HEK293 (cell line): ENCODE measurements around the gene PITPNM3.

Source experiments
- CTCF ChIA-PET: fragments of 350-600 bp; formaldehyde crosslinking; extraction: SDS; loops from one replicate; lab custom pipeline; 2021; ENCODE audit warnings: antibody characterized with exemption; lab: Yijun Ruan, JAX
- POLR2A ChIA-PET: fragments of 300-600 bp; formaldehyde crosslinking; extraction: SDS; loops from one replicate; lab custom pipeline; 2020; ENCODE audit warnings: antibody characterized with exemption, inconsistent platforms; lab: Yijun Ruan, JAX
- H3K27ac ChIP-seq: fragments of 200-500 bp; sonication (Bioruptor generic); 2 replicates; pipeline ENCODE4 v1.5.1; 2014; ENCODE audit warnings: low read depth, low read length, control low read depth, inconsistent platforms; ENCODE audit errors: extremely low read depth
- H3K36me3 ChIP-seq, 2 experiments: fragments of 200-500 bp in 1 of 2; sonication (Bioruptor generic) in 1 of 2; 1 replicate in 1 of 2; 2 replicates in 1 of 2; pipeline ENCODE4 v1.5.1; 2014 to 2017; ENCODE audit warnings: inconsistent platforms in 2 of 2, low read length in 2 of 2; ENCODE audit not compliant: control insufficient read depth in 2 of 2, insufficient read depth in 1 of 2
- H3K4me1 ChIP-seq: fragments of 200-500 bp; sonication (Bioruptor generic); 2 replicates; pipeline ENCODE4 v1.5.1; 2014; ENCODE audit warnings: mild to moderate bottlenecking, low read length, inconsistent platforms; ENCODE audit not compliant: control insufficient read depth, insufficient read depth
- H3K4me3 ChIP-seq: 2 replicates; pipeline ENCODE4 v1.5.1; 2011; ENCODE audit warnings: low read depth, mild to moderate bottlenecking, control low read depth, low read length, moderate library complexity
- H3K9me3 ChIP-seq: fragments of 200-500 bp; sonication (Bioruptor generic); 2 replicates; pipeline ENCODE4 v1.5.1; 2014; ENCODE audit warnings: low read depth, low read length, inconsistent platforms; ENCODE audit not compliant: control insufficient read depth, insufficient read depth
- GLI2 ChIP-seq: fragments of 450-650 bp; formaldehyde crosslinking; IDR thresholded peaks from 2 replicates; pipeline ENCODE4; 2017; ENCODE audit warnings: missing biosample characterization, missing genetic modification characterization, low read depth, borderline replicate concordance
- GLI4 ChIP-seq: fragments of 450-650 bp; formaldehyde crosslinking; IDR thresholded peaks from 2 replicates; pipeline ENCODE4 v1.5.1; 2016; ENCODE audit warnings: missing biosample characterization, missing genetic modification characterization
- GLIS1 ChIP-seq: fragments of 450-650 bp; formaldehyde crosslinking; IDR thresholded peaks from 2 replicates; pipeline ENCODE4 v1.5.1; 2016; ENCODE audit warnings: missing biosample characterization, missing genetic modification characterization
- GLIS2 ChIP-seq: fragments of 450-650 bp; formaldehyde crosslinking; IDR thresholded peaks from 2 replicates; pipeline ENCODE4 v1.5.1; 2016; ENCODE audit warnings: missing biosample characterization, missing genetic modification characterization
- KLF1 ChIP-seq: fragments of 450-650 bp; formaldehyde crosslinking; IDR thresholded peaks from 2 replicates; pipeline ENCODE4 v1.5.1; 2016; ENCODE audit warnings: missing biosample characterization, missing genetic modification characterization
- KLF17 ChIP-seq: fragments of 450-650 bp; formaldehyde crosslinking; IDR thresholded peaks from 2 replicates; pipeline ENCODE4 v1.5.1; 2016; ENCODE audit warnings: missing biosample characterization, missing genetic modification characterization
- SP2 ChIP-seq: fragments of 450-650 bp; formaldehyde crosslinking; IDR thresholded peaks from 2 replicates; pipeline ENCODE4 v1.5.1; 2016; ENCODE audit warnings: missing biosample characterization, missing genetic modification characterization
- SP3 ChIP-seq: fragments of 450-650 bp; formaldehyde crosslinking; IDR thresholded peaks from 2 replicates; pipeline ENCODE4 v1.5.1; 2016; ENCODE audit warnings: missing biosample characterization, missing genetic modification characterization
- ZBTB17 ChIP-seq: fragments of 450-650 bp; formaldehyde crosslinking; IDR thresholded peaks from 2 replicates; pipeline ENCODE4 v1.5.1; 2016; ENCODE audit warnings: missing biosample characterization, missing genetic modification characterization
- ZBTB20 ChIP-seq: fragments of 450-650 bp; formaldehyde crosslinking; IDR thresholded peaks from 2 replicates; pipeline ENCODE4 v1.5.1; 2016; ENCODE audit warnings: missing biosample characterization, missing genetic modification characterization
- ZBTB26 ChIP-seq: fragments of 450-650 bp; formaldehyde crosslinking; optimal IDR thresholded peaks from 2 replicates; pipeline ENCODE3; 2016; ENCODE audit warnings: missing biosample characterization, mild to moderate bottlenecking, missing genetic modification characterization
- ZBTB6 ChIP-seq: fragments of 450-650 bp; formaldehyde crosslinking; IDR thresholded peaks from 2 replicates; pipeline ENCODE4 v1.5.1; 2017; ENCODE audit warnings: missing biosample characterization, missing genetic modification characterization
- ZBTB7A ChIP-seq: fragments of 450-650 bp; formaldehyde crosslinking; IDR thresholded peaks from 2 replicates; pipeline ENCODE4 v1.5.1; 2016; ENCODE audit warnings: low read depth, missing biosample characterization, missing genetic modification characterization
- ZFP69B ChIP-seq: fragments of 450-650 bp; formaldehyde crosslinking; IDR thresholded peaks from 2 replicates; pipeline ENCODE4 v1.5.1; 2016; ENCODE audit warnings: missing biosample characterization, missing genetic modification characterization
- ZNF157 ChIP-seq: fragments of 450-650 bp; formaldehyde crosslinking; IDR thresholded peaks from 2 replicates; pipeline ENCODE4 v1.5.1; 2016; ENCODE audit warnings: missing biosample characterization, missing genetic modification characterization
- ZNF18 ChIP-seq: fragments of 450-650 bp; formaldehyde crosslinking; IDR thresholded peaks from 2 replicates; pipeline ENCODE4 v1.5.1; 2016; ENCODE audit warnings: missing biosample characterization, missing genetic modification characterization
- ZNF211 ChIP-seq: fragments of 450-650 bp; formaldehyde crosslinking; IDR thresholded peaks from 2 replicates; pipeline ENCODE4 v1.5.1; 2016; ENCODE audit warnings: low read depth, missing biosample characterization, missing genetic modification characterization
- ZNF335 ChIP-seq: fragments of 450-650 bp; formaldehyde crosslinking; conservative IDR thresholded peaks from 2 replicates; pipeline ENCODE4 v1.5.1; 2016; ENCODE audit warnings: missing biosample characterization, missing genetic modification characterization
- ZNF341 ChIP-seq: fragments of 450-650 bp; formaldehyde crosslinking; IDR thresholded peaks from 2 replicates; pipeline ENCODE4; 2016; ENCODE audit warnings: low read depth, missing biosample characterization, missing genetic modification characterization
- ZNF621 ChIP-seq: fragments of 450-650 bp; formaldehyde crosslinking; IDR thresholded peaks from 2 replicates; pipeline ENCODE4 v1.5.1; 2017; ENCODE audit warnings: missing biosample characterization, missing genetic modification characterization
- ZSCAN18 ChIP-seq: fragments of 450-650 bp; formaldehyde crosslinking; IDR thresholded peaks from 2 replicates; pipeline ENCODE4 v1.5.1; 2016; ENCODE audit warnings: missing biosample characterization, missing genetic modification characterization

PITPNM3 gene

DNA sequence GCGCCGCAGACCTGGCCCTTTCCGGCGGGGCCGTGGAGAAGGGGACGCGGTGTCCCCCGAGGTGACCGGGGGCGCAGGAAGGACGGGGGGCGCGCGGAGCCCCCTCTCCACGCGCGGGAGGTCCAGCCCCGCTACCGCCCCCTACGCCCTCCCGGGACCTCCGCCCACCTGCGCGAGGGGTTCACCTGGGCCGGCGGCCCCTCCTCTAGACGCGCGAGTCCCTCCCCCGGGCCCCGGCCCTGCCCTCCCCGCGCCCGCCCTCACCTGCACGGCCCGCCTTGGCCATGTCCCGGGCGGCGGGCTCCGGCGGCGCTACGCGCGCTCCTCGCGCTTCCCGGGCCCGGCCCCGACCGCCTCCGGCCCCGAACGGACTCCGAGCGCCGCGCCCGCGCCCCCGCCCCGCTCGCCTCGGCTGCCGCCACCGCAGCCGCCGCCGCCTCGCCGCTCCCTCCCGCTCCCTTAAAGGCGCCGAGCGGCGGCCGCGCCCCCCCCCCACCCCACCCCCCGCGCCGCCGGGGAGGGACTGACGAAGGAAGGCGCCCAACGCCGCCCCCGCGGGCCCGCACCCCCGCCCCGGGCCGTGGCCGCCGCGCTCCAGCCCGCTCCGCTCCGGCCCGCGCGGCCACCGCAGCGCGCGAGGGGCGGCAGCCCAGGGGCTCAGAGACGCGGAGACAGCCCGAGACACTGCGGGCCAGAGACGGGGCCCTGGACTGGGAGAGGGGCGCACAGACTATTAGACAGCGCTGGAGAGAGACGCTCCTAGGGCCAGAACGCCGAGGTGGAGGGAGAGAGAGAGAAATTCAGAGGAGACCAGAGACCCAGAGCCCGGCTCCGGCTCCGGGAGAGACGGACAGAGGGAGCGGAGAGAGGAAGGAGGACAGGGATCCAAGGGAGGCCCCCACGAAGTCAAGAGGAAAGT lies at the start of gene PITPNM3:
Gene PITPNM3, minus strand, starts transcription at position 435 of the 919 bp plus-strand sequence. Its CDS starts 149 bp downstream, at position 286.
- TF ChIP-seq KLF1 (peak; percentile 8; the same call in 1 of the 2 replicates), ZBTB7A (no peak), GLI2 (tag by site-specific recombination) (no peak), ZNF18 (no peak), ZFP69B (tag by site-specific recombination) (no peak), GLIS1 (tag by site-specific recombination) (0 out of 2 replicates have a peak, but pooled peaks have one; percentile 7), ZNF621 (tag by site-specific recombination) (no peak), ZNF341 (tag by site-specific recombination) (no peak), ZNF335 (tag by site-specific recombination) (peak; percentile 54), GLI4 (tag by site-specific recombination) (no peak), ZBTB6 (tag by site-specific recombination) (0 out of 2 replicates have a peak, but pooled peaks have one; percentile 36), GLIS2 (tag by site-specific recombination) (0 out of 2 replicates have a peak, but pooled peaks have one; percentile 32), KLF17 (no peak), SP3 (tag by site-specific recombination) (peak; percentile 72), ZNF211 (no peak), ZBTB17 (tag by site-specific recombination) (0 out of 2 replicates have a peak, but pooled peaks have one; percentile 50), ZBTB20 (tag by site-specific recombination) (0 out of 2 replicates have a peak, but pooled peaks have one; percentile 15), SP2 (peak; percentile 39; the same call in 1 of the 2 replicates), ZBTB26 (tag by site-specific recombination) (peak; percentile 37)
- no peaks in the 10 kb centered on the region for H3K36me3 ChIP-seq
- no peaks in the 10 kb centered on the region for H3K4me1 ChIP-seq
- ChIA-PET CTCF (no interaction called here), POLR2A (interaction anchor here (1.0 kb wide), 1 partner anchor 112 kb away, joined by 6 read pairs; the partner anchor contains the start of gene PIMREG)
- H3K9me3 ChIP-seq = no peaks in the 10 kb centered on the region
- H3K4me3 ChIP-seq = peak within 1 kb of the TSS; percentile 44
- H3K27ac ChIP-seq = no peak within 1 kb of the TSS; the same call in 1 of the 2 replicates

DNA sequence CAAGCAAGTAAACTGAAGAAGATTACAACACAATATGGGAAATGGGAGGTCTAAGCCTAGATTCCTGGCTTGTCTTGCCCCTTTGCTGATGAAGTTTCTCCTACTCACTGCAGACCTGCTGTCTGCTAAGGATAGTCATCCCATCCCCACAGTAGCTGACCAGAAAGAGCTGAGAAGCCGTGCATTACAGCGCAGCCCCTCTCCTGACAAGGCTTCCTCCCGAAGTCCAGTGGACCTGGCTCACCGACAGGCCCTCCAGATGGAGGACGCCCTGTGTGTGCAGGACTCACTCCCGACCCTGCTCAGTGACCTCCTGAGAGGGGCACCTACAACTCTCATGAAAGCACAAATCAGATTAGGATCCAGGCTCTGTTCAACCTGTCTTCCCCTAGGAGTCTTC lies 48.8 kb upstream of the PITPNM3 start:
- H3K36me3 ChIP-seq = peaks cover 55 to 93% of the 10 kb centered on the region in 2 experiments
- no peak overlapping the region for H3K27ac ChIP-seq
- H3K4me1 ChIP-seq = no peaks in the 10 kb centered on the region
- TF ChIP-seq ZSCAN18 (tag by site-specific recombination) (no peak), ZNF157 (tag by site-specific recombination) (peak; percentile 92)
- no peak overlapping the region for H3K4me3 ChIP-seq
- H3K9me3 ChIP-seq = no peaks in the 10 kb centered on the region
- ChIA-PET POLR2A (interaction anchor here (1.1 kb wide), 1 partner anchor 37 kb away, joined by 3 read pairs; no protein-coding TSS in a partner anchor), CTCF (interaction anchor here (0.6 kb wide), 1 partner anchor 288 kb away, joined by 3 read pairs; no protein-coding TSS in a partner anchor)
